GM19372 (cell line): ENCODE data around the gene TNNI3K.

Experiments
- ATAC-seq: cut with Tn5 transposase; IDR thresholded peaks from one replicate; pipeline ENCODE4 v1.9.1; 2021; ENCODE audit warnings: mild to moderate bottlenecking, low read depth, moderate library complexity; ENCODE audit not compliant: unreplicated experiment

Gene TNNI3K

DNA sequence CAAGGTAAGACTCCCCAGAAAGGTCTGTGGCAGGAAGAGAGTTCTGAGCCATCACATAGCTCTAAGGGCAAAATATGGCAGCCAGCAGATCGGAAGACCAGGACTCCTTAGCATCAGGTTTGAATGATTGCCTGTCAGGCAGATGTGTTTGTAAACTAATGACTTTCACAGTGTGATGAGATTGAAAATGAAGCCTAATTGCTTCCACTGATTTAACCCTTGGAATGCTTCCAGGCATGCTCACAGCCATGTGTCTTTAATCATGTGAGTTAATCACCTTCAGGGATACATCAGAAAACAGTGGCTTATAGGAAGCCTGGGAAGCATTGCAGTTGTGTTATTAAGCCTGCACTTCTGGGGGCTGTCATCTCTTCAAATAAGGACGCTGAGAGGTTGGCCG lies 194.4 kb downstream of the TNNI3K start:
- ATAC-seq, result no peak

DNA sequence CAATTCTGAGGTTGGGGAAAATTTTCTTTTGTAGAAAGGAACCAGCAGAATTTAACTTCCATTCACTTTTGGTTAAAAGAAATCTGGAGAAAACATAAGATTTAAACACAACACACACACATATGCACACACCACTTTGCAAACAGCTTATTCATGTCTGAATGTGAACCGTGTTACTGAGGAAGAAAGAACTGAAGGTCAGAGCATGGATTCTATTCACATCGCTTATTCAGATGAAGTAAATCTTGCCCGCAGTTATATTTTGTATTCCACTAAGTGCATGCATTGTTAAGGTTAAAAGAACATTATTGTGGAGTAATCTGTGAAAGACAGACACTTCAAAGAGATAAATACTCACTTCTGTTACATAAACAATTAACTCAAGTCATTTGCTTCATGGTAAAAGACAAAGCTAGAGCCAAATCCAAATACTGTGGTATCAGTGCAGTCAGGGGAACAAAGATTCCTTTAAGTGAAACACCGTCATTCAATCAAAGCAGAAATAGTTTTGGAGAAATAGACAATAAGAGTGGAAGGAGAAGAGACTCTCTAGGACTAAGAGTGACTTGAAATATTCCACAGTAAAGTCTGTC lies 195.3 kb downstream of the TNNI3K start:
- ATAC-seq, result no peak

DNA sequence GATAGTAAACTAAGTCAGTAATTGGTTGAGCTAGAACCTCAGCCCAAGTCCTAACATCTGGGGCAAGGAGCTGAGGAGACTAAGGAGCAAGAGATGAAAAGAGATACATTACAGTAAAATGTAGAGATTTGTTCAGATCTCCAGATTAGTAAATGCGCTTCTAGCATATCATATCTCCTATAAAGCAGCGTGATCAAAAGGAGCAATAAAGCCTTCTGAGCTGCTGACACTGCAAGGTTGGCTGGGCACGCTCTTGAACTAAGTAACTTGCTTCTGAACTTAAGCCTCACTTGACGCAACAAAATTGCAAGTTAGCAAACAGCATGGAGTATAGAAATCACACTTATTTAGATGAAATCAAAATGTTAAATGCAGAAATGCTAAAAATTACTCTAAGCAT lies 196.3 kb downstream of the TNNI3K start:
- ATAC-seq, result no peak

DNA sequence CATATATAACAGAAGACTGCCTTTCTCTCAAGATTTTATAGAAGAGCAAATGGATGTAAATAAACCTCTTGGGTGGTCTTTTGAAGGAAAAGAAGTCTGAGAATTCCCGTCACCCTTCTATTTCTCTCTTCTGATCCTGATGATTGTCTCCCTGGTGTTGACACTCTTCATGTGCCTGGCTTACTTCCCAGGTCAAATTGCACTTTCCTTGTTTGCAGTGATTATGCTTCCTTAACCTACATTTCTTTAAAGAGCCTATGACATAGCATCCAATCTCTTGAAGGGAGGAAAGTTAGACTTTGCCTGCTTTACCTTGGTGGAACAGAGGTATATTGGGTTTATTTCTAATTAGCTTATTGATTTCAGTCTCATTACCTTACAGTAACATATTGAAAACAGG lies 197.1 kb downstream of the TNNI3K start:
- ATAC-seq, result no peak

DNA sequence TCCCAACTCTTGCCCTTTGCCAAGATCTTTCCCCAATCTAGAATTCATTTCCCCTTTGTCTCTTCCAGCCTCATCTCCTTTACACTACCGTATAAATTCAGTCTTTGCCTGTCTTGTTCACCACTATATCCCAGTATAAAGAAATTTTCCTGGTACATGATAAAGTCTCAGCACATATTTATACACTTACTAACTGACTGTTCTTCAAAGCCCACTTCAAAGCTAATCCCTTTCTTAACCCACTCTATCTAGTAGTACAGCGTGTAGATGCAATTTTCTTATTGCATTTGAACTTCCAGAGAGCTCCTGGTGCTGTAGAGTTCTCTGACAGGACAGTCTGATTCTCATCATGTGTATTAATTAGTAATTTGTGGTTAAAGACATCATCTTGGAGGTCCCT lies 199.1 kb downstream of the TNNI3K start:
- ATAC-seq, result no peak

DNA sequence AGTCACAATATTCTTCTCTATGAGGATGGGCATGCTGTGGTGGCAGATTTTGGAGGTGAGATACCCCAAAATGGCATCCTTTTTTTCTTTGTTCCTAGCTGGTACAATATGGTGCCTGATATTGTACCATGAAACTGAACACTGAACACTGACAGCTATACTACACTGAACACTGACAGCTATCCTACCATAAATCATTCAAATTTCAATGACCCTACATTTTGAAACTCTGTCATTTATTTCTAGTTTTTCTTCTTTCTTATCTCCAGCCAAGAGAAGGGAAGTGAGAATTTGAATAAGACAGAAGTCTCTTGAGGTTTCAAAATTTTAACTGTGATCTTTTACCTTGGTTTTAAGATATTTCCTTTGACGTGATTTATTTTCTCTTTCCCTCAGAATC lies 200.9 kb downstream of the TNNI3K start:
- no peak for ATAC-seq

DNA sequence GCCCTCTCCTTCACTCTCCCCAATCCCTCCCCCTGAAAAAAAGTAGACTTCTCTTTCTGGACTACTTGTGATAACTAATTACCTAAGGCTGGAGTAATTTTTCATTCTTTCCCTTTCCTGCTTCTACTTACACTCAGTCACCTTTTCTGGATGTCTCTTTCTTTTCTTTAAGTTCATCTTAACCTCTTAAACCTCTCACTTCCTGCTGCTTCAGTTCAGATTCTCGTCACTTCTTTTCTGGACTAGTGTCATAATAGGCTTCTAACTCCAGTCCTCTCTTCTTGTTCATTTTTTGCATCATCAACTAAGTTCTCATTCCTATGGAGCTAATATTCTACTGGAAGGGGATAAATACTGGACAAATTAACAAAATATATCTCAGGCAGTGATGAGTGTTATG lies 201.8 kb downstream of the TNNI3K start:
- ATAC-seq, result no peak

DNA sequence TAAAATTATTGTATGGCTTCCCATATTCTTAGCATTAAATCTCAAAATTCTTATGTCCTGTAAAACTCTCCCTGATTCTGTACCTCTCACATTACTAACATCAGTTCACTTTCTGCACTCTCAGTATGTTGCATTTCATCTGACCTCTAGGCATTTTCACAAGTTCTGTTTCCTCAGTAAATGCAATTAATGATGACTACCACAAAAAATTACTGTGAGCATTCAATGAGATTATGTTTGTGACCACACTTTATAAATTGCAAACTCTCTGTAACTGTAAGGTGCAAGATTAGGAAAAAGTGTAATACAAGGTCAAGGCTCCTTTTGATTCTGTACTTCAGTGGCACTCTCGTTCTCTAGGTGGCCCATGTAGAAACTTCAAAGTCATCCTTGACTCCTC lies 216.8 kb downstream of the TNNI3K start:
- no peak for ATAC-seq

DNA sequence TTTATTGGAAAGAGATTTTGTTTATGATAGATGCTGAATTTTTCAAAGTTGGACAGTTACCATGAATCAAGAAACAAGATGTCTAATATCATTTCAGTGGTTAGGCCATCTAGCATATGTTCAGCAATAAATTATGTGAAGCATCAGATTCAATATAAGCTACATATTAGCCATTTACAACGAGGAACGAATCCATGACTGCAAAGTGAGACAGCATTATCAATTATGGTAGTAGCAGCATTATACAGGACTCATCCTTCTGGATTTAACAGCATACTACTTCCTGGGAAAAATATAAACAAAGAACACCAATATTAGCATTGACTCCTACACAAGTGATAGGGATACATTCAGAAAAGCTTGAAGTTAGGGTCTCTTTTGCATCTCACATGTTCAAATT lies 218.1 kb downstream of the TNNI3K start:
- ATAC-seq, result no peak

DNA sequence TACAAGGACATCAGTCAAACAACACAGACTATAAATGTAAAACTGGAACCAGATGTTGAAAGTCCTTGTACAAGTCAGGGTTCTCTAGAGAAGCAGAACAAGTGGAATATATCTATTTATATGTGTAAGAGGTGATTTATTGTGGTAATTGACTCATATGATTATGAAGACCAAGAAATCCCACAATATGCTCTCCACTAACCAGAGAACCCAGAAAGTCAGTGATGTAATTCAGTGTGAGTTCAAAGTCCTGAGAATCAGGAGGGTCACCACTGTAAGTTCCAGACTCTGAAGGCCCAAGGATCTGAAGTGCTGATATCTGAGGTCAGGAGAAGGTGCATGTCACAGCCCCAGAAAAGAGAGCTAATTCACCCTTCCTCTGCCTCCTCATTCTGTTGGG lies 220.2 kb downstream of the TNNI3K start:
- ATAC-seq, result no peak

DNA sequence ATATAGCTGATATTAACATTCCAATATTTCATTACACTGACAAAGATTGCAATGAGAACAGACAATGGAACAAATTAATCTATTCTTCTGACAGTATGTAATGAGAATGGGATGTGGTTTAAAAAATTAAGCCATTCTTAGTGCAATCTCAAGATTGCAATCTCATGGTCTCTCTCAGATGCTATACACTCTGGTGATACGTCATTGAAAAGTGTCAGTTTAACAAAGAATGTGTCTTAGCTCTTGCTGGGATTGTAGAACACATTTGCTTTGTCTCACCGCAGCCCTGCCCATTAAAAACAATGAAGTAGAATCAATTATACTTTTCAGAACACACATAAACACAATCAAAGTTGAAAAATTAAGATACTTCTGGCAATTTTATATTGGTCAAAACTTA lies 222.1 kb downstream of the TNNI3K start:
- no peak for ATAC-seq

DNA sequence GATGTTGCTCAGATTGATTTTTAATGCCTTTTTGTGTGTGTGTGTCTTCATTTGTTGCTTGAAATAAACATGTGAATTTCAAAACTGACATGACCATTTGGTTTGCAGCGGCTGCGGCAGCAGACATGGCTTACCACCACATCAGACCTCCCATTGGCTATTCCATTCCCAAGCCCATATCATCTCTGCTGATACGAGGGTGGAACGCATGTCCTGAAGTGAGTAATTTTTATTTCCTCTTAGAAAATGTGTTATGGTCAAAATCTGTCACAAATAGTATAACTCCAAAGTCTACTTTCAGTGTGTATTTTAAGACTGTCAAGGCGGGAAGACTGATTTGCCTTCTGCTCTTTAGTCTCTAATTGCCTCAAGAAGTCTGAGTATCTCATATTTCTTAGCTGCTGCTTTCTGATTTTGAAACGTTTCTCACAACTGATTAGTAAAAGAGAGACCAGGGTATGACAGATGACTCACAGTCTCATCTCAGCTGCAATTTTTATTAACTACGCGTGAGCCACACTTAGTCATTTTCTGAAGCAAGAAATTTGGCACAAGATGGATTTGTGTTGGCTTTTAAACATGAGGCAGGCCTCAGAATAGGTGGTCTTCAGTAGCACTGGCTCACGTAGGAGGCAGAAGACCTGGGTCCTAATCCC lies 228.3 kb downstream of the TNNI3K start:
- no peak for ATAC-seq

DNA sequence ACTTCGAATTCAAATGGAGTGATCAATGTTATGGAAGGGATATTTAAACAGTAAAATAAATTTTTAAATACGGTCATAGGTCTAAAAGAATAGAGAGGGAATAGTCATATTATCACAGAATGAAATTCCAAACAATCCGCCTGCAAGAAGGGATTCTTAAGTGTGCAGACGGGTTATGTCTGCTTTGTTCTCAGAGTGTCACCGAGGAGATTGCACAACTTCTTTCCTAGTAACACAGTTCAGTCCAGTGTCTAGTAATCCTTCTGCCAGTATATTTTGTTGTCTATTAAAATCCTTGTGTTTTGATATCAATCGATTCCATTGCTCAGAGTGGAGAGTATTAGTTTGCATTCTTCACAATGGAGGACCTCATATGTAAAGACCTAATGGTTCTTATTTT lies 228.8 kb downstream of the TNNI3K start:
- ATAC-seq, result no peak

DNA sequence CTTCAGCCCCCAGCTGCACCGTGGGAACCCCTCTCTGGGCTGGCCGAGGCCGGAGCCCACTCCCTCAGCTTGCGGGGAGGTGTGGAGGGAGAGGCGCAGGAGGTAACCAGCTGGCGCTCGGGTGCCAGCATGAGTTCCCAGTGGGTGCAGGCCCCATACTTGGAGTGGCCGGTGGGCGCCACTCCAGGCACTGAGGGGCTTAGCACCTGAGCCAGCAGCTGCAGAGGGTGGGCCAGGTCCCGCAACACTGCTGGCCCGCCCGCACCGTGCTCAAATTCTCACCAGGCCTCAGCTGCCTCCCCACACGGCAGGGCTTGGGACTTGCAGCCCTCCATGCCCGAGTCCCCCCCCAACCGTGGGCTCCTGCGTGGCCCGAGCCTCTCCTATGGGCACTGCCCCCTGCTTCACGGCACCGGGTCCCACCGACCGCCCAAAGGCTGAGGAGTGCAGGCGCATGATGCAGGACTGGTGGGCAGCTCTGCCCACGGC lies 230.1 kb downstream of the TNNI3K start:
- ATAC-seq, result no peak

DNA sequence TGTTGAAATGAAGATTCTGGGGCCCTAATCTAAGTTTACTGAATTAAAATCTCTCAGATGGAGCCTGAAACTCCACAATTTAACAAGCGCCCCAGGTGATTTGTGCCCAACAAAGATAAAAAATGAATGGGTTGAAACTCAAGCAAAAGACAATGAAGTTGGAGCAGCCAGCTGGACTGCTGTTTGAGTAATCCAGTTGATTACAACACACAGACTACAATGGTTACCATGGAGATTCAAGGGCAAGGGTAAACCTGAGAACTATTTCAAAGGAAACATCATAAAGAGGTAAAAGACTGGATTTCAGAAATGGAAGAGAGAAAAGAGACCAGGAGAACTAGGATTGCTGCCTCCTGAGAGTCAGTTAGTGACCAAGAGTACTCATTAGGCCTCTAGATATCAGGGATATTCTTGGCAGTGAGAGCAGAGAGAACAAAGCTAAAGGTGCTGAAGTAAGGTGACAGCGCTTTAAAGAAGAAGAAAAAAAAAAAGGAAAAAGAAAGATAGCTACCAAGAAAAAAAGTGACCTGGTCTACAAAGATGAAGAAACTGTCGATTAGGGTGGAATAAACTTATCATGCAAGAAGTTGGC lies 232.7 kb downstream of the TNNI3K start:
- ATAC-seq, result no peak

DNA sequence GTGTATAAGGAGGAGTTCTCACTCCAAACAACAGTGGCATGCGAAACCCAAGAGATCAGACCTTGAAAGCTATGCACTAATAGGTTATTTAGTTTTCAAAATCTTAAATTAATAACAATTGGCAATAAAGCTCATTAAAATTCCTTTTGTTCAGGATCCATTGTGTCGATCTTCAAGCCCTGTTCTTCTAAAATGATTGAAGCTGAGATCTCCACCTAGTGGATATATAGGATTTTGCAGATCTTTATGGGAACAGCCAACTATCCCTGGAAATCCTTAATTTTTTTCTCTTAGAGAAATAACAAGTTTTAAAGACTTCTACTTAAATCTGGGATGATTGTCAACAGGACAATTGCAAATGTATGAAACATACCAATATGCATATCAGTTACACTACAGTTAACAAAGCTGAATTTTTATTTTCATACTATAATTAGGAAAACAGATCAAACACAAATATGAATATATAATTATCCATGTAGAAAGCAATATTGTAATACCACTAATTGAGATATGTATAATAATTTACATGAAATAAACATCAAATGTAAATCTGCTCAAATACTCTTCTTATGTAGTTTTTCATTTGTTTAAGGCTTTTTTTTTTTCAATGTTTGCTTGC lies 233.9 kb downstream of the TNNI3K start:
- no peak for ATAC-seq

DNA sequence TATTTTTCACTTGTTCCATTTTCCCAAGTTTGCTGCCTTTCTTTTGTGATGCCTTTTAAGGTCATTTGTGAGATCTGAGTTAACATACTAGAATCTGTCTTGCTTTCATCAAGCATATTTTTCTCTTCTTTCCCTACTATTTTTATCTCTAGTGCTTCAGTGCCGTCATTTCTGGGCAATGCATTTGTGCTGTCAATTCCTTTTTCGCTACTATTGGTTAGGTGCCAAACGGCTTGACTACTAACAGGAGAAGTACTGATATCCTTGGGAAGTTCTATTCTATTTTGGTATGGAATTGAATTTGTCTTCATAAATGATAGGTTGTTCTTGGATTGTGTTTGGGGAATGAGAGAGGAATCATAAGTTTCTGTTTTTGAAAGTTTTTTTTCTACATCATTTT lies 235.1 kb downstream of the TNNI3K start:
- no peak for ATAC-seq

DNA sequence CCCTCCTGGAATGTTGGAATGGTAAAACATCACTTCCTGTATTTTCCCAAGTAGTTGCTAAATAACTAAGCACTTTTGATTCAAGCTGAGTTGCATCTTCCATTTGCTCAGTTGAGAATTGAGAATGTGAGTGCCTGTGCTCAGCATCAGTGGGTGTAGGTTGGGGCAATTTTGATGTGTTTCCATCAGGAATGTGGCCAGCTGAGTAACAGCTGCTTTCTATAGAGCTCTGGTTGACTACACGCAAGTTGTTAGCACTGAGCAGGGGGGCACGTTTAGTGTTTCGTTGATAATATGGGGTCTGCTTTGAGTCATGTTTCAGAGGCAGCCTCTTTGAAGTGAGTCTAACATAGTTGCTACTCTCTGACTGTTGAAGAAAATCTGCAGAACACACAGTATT lies 235.7 kb downstream of the TNNI3K start:
- no peak for ATAC-seq

DNA sequence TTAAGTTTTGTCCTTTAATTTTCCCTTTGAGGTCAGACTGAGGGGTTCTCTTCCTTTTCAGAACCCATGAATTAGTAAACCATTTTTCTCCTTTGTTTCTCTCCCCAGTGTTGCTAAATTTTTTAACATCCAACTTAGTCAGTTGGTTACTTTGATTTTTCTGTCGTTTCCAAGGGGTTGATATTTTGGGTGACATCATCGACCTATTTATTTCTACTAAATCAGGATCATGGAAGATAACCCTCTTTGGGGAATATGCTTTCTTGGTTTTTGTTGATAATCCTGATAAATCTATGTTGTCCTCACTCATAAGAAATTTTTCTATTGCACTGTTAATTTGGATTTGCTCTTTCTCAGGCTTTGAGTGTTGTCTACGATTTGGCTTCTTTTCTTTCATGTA lies 236.3 kb downstream of the TNNI3K start:
- ATAC-seq, result no peak

DNA sequence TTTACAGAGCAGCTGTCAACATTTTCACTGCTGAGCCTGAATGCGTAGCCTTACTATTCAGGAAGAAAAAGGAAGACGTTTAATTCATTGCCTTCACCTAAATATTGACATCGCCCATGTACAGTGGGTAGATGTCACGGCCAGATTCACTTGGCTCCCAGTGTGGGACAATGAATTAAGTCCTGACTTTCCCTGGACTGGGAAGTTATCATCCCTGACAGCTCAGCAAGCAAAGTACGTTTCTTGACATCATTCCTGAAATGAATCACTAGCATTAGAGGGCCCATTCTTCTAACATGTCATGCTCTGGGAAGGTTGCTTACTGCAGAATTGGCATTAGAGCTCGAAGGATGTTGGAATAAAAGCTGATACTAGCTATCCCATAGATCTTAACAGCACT lies 239.4 kb downstream of the TNNI3K start:
- no peak for ATAC-seq

DNA sequence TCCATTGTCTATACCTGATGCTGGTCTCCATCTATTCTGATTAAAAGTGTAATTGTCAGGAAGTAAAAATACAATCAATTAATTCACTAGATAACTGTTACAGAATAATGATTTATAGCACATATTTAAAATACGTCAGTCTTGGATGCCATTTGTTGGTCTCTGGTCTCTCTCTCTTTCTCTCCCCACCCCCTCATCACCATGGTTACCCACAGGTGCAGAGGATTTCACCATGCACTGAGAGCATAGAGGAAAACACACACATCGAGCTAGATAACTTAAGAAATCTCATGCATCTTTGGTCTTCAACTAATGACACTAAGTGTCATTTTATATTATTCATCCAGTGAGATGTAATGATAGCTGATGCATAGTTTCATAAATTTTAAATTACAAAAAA lies 243.8 kb downstream of the TNNI3K start:
- no peak for ATAC-seq

DNA sequence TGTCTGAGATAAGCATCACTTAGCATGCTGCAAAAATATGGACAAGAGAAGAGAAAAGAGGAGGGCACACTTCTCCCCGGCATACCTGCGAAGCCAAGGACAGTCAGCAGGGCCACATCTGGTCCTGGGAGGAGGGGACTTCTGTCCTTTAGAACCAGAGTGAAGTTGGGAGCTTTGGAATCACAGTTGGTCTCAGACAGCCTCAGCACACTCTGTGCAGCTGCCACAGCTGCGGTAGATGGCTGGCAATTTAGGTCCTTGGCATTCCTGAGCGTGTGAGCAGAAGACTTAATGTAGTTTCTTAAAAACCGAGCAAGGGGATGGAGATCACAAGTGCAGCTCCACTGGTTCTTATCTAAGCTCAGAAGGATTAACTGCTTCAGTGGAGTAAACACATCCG lies 244.9 kb downstream of the TNNI3K start:
- no peak for ATAC-seq
